RWPE2 (cell line): ENCODE data around the gene ADGRL4.
"Not testable (repeated sequence)": the region's sequence is repeated elsewhere in the genome, so short reads cannot be mapped to it uniquely, and the experiment has no call there.

Experiments used
- ATAC-seq: fragments of 200-7000 bp; cut with Tn5 transposase; 3 replicates; pipeline ENCODE4 v1.9.1; 2021; ENCODE audit warnings: low read depth
- DNase-seq: peaks from one replicate; pipeline ENCODE4 v3.0.0-alpha.2; 2020; ENCODE audit warnings: low spot score
- H3K27ac ChIP-seq: fragments of 450-650 bp; 2 replicates; pipeline ENCODE4 v1.5.1; 2017; ENCODE audit warnings: mild to moderate bottlenecking; ENCODE audit not compliant: poor library complexity, severe bottlenecking
- H3K27me3 ChIP-seq: fragments of 250-450 bp; sonication (Bioruptor Pico); 2 replicates; pipeline ENCODE4 v1.5.1; 2021; ENCODE audit warnings: mild to moderate bottlenecking, moderate library complexity; ENCODE audit not compliant: insufficient read depth, poor library complexity, severe bottlenecking
- H3K36me3 ChIP-seq: fragments of 250-450 bp; sonication (Bioruptor Pico); 2 replicates; pipeline ENCODE4 v1.5.1; 2020; ENCODE audit warnings: low read depth, mild to moderate bottlenecking, moderate library complexity
- H3K4me1 ChIP-seq: fragments of 250-450 bp; sonication (Bioruptor Pico); 2 replicates; pipeline ENCODE4 v1.5.1; 2021; ENCODE audit warnings: mild to moderate bottlenecking, moderate library complexity; ENCODE audit not compliant: insufficient read depth, poor library complexity, severe bottlenecking
- H3K4me3 ChIP-seq: fragments of 250-450 bp; sonication (Bioruptor Pico); 2 replicates; pipeline ENCODE4 v1.5.1; 2021; ENCODE audit warnings: mild to moderate bottlenecking, moderate library complexity; ENCODE audit not compliant: severe bottlenecking
- H3K9me3 ChIP-seq: fragments of 250-450 bp; sonication (Bioruptor Pico); 2 replicates; pipeline ENCODE4 v1.5.1; 2021; ENCODE audit warnings: mild to moderate bottlenecking, moderate library complexity; ENCODE audit not compliant: severe bottlenecking
- TF ChIP-seq, protein P1 (sequence below): fragments of 450-650 bp; IDR thresholded peaks from one replicate; pipeline ENCODE4 v1.5.1; 2017; ENCODE audit warnings: mild to moderate bottlenecking, moderate library complexity; ENCODE audit not compliant: poor library complexity, severe bottlenecking

The ADGRL4 gene

DNA sequence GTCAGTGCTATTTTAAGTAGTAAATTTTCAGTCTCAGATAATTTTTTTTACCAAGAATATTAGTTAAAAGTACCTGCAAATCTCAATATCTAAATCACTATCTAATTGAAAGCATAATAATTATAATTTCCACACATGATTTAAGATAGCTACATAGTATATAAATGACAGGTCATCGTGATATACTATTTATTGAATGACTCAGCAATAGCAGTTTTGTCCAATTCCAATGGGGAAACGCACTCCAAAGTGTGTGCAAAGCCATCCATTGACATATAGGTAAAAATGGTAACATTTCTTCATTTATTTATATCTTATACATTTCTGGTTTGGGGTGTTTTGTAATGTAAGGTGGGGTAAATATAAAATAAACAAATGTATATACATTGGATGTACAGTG, 19.5 kb downstream of the ADGRL4 start:
- TF ChIP-seq, protein P1, sequence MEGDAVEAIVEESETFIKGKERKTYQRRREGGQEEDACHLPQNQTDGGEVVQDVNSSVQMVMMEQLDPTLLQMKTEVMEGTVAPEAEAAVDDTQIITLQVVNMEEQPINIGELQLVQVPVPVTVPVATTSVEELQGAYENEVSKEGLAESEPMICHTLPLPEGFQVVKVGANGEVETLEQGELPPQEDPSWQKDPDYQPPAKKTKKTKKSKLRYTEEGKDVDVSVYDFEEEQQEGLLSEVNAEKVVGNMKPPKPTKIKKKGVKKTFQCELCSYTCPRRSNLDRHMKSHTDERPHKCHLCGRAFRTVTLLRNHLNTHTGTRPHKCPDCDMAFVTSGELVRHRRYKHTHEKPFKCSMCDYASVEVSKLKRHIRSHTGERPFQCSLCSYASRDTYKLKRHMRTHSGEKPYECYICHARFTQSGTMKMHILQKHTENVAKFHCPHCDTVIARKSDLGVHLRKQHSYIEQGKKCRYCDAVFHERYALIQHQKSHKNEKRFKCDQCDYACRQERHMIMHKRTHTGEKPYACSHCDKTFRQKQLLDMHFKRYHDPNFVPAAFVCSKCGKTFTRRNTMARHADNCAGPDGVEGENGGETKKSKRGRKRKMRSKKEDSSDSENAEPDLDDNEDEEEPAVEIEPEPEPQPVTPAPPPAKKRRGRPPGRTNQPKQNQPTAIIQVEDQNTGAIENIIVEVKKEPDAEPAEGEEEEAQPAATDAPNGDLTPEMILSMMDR: no peak
- Histone ChIP-seq H3K9me3 (no peaks in the 10 kb centered on the region), H3K4me3 (no peak overlapping the region), H3K27me3 (peaks cover under 1% of the 10 kb centered on the region), H3K4me1 (no peaks in the 10 kb centered on the region), H3K36me3 (no peaks in the 10 kb centered on the region), H3K27ac (no peak overlapping the region)
- no peak for ATAC-seq
- DNase-seq: no peak

DNA sequence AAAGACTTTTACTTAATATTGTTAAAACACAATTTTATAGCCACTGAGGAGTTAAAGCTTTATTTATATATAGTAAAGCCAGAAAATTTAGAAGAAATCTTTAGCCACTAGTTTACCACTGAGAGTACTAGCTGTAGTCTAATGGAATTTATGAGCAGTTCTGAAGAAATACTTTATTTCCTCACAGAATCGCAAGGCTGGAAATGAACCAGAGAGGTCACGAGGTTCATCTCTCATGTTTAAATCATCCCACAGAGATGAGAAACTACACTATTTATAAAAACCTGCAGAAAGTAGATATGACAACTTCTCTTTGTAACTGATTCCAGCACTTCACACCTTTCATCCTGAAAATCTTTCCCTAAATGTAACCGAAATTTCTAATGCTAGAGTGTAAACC, 26.0 kb downstream of the ADGRL4 start:
- no peaks in the 10 kb centered on the region for H3K4me1 ChIP-seq
- TF ChIP-seq, protein P1: no peak
- H3K27me3 ChIP-seq: peaks cover 2% of the 10 kb centered on the region
- ATAC-seq (no peak), DNase-seq (no peak)
- H3K9me3 ChIP-seq: no peaks in the 10 kb centered on the region
- H3K4me3 ChIP-seq: no peak overlapping the region
- no peaks in the 10 kb centered on the region for H3K36me3 ChIP-seq
- H3K27ac ChIP-seq: no peak overlapping the region

DNA sequence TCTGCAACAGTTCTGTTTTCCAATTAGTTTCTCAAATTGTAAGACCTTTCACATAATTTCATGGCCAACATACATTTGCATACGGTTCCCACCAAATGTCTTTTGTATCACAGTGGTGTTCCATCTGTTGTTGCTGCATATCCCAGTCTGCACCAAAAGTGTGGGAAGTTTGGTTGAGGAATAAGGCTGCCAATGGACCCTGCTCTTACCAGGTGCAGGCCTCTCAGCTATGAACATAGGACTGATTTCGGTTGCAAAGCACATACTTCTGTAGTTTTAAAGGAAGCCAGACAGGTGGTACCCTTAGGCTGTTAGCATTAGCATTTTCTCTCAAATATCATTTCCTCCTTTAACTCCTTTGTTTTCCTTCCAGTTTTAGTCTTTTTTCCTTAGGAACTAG, 33.8 kb downstream of the ADGRL4 start:
- no peak for ATAC-seq
- H3K36me3 ChIP-seq: no peaks in the 10 kb centered on the region
- H3K27me3 ChIP-seq: no peaks in the 10 kb centered on the region
- H3K27ac ChIP-seq: no peak overlapping the region
- no peaks in the 10 kb centered on the region for H3K4me1 ChIP-seq
- TF ChIP-seq, protein P1: no peak
- no peak overlapping the region for H3K4me3 ChIP-seq
- no peaks in the 10 kb centered on the region for H3K9me3 ChIP-seq
- DNase-seq: no peak

DNA sequence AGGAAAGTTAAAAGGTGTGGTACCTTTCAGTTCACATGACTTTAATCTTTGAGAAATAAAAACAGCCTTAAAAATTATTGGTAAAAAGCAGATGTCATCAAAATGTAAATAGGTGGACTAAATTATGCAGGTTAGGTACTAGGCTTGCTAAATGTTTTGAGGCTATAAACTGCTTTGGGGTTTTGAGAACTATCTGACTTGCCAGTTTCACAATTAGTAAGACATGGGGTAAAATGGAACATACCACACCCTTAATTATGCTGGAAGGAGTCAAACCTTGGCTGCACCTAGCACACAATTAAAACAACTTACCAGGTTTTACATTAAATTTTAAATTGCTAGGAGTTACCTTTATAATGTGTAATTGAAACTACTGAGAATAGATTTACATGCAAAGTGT, 39.4 kb downstream of the ADGRL4 start:
- ATAC-seq, DNase-seq, H3K36me3 ChIP-seq, H3K27me3 ChIP-seq, H3K27ac ChIP-seq, H3K9me3 ChIP-seq, H3K4me1 ChIP-seq, H3K4me3 ChIP-seq: not testable (repeated sequence)

DNA sequence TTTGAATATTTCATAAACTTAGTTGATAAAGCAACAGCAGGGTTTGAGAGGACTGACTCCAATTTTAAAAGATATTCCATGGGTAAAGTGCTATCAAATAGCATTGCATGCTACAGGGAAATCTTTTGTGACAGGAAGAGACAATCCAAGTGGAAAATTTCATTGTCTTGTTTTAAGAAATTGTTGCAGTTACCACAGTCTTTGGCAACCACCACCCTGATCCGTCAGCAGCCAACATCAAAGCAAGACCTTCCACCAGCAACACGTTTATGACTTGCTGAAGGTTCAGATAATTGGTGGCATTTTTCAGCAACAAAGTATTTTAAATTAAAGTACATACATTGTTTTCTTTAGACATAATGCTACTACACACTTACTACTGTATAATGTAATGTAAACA, 47.8 kb downstream of the ADGRL4 start:
- no peaks in the 10 kb centered on the region for H3K27me3 ChIP-seq

More for the DNA sequence above, 47.8 kb downstream of the ADGRL4 start:
- DNase-seq (no peak), ATAC-seq (no peak)
- H3K4me1 ChIP-seq: no peaks in the 10 kb centered on the region
- no peaks in the 10 kb centered on the region for H3K9me3 ChIP-seq
- TF ChIP-seq, protein P1: no peak
- H3K4me3 ChIP-seq: no peak overlapping the region
- no peaks in the 10 kb centered on the region for H3K36me3 ChIP-seq
- no peak overlapping the region for H3K27ac ChIP-seq
